Keratinocyte (primary cell): ENCODE measurements around the gene TATDN2. TPM values are rescaled to one million over a fixed set of nuclear protein-coding genes. Genes with fewer than 3 reads are reported as not detected.

Source experiments
- DNase-seq: peaks from one replicate; pipeline ENCODE4 v3.0.0-alpha.2; 2011; ENCODE audit warnings: low read depth, missing footprints, low spot score
- FAIRE-seq: peaks from 2 replicates; lab custom pipeline; 2011; peaks lifted over from hg19 to GRCh38; lab: Jason Lieb, UNC
- H2AFZ ChIP-seq: 2 replicates; pipeline ENCODE4 v1.6.0; 2012; ENCODE audit warnings: low read length, control low read depth, inconsistent platforms; ENCODE audit not compliant: control insufficient read depth
- H3K27ac ChIP-seq: 2 replicates; pipeline ENCODE4 v1.5.1; 2011; ENCODE audit warnings: low read length; ENCODE audit not compliant: control insufficient read depth, insufficient read depth
- H3K27me3 ChIP-seq: 3 replicates; pipeline ENCODE4 v1.6.0; 2011; ENCODE audit warnings: low read length; ENCODE audit not compliant: control insufficient read depth, insufficient read depth; ENCODE audit errors: extremely low read depth
- H3K36me3 ChIP-seq, 2 experiments: 2 replicates in 1 of 2; 3 replicates in 1 of 2; pipeline ENCODE4 v1.5.1; 2011; ENCODE audit warnings: low read length in 2 of 2, mild to moderate bottlenecking in 1 of 2; ENCODE audit not compliant: control insufficient read depth in 2 of 2, insufficient read depth in 2 of 2; ENCODE audit errors: extremely low read depth in 1 of 2
- H3K4me1 ChIP-seq: 3 replicates; pipeline ENCODE4 v1.5.1; 2011; ENCODE audit warnings: low read length; ENCODE audit not compliant: control insufficient read depth, insufficient read depth; ENCODE audit errors: extremely low read depth
- H3K4me2 ChIP-seq: 3 replicates; pipeline ENCODE4 v1.6.0; 2011; ENCODE audit warnings: low read depth, low read length; ENCODE audit not compliant: control insufficient read depth, insufficient read depth; ENCODE audit errors: extremely low read depth
- H3K4me3 ChIP-seq, 3 experiments: fragments of 200-600 bp in 1 of 3; sonication (generic) in 1 of 3; 2 replicates in 2 of 3; 3 replicates in 1 of 3; pipeline ENCODE4 v1.5.1; 2011 to 2016; ENCODE audit warnings: low read length in 3 of 3, mild to moderate bottlenecking in 3 of 3, control low read depth in 2 of 3, inconsistent platforms in 1 of 3, low read depth in 1 of 3, mixed read lengths in 1 of 3, mixed run types in 1 of 3, moderate library complexity in 1 of 3; ENCODE audit not compliant: control insufficient read depth in 2 of 3, insufficient read depth in 2 of 3; ENCODE audit errors: extremely low read depth in 1 of 3
- H3K79me2 ChIP-seq: 2 replicates; pipeline ENCODE4 v1.6.0; 2012; ENCODE audit warnings: low read length; ENCODE audit not compliant: control insufficient read depth, insufficient read depth
- H3K9ac ChIP-seq: 3 replicates; pipeline ENCODE4 v1.6.0; 2011; ENCODE audit warnings: low read length; ENCODE audit not compliant: control insufficient read depth, insufficient read depth; ENCODE audit errors: extremely low read depth
- H3K9me1 ChIP-seq: 3 replicates; pipeline ENCODE4 v1.6.0; 2011; ENCODE audit warnings: low read length; ENCODE audit not compliant: control insufficient read depth, insufficient read depth; ENCODE audit errors: extremely low read depth
- H3K9me3 ChIP-seq: 2 replicates; pipeline ENCODE4 v1.5.1; 2012; ENCODE audit warnings: low read depth, low read length; ENCODE audit not compliant: control insufficient read depth
- H4K20me1 ChIP-seq: 3 replicates; pipeline ENCODE4 v1.6.0; 2011; ENCODE audit warnings: low read length; ENCODE audit not compliant: control insufficient read depth, insufficient read depth; ENCODE audit errors: extremely low read depth
- CTCF ChIP-seq, 3 experiments: IDR thresholded peaks in 1 of 3; conservative IDR thresholded peaks in 1 of 3; optimal IDR thresholded peaks in 1 of 3; 2 replicates in 2 of 3; 3 replicates in 1 of 3; pipeline versions ENCODE3 to v1.5.1; 2011; ENCODE audit warnings: low read length in 3 of 3, mild to moderate bottlenecking in 3 of 3, moderate library complexity in 2 of 3, control low read depth in 1 of 3, inconsistent platforms in 1 of 3; ENCODE audit not compliant: insufficient read depth in 2 of 3; ENCODE audit errors: extremely low read depth in 1 of 3
- EZH2 ChIP-seq: IDR thresholded peaks from one replicate; pipeline ENCODE4 v1.6.1; 2012; ENCODE audit warnings: inconsistent platforms, mild to moderate bottlenecking, low read length, moderate library complexity
- dilution Hi-C: fragments of 300-500 bp; cut with MboI; formaldehyde crosslinking; loops from one replicate; pipeline ENCODE4 v1.7.0; 2020; ENCODE audit warnings: low sequenced_read_pairs; ENCODE audit not compliant: extremely low pct_ligation_motif_present
- polyA plus RNA-seq, 5 experiments: library from polyadenylated mRNA; depleted of rRNA in 3 of 5; stranded (reverse) in 3 of 5; stranded (forward) in 1 of 5; unstranded in 1 of 5; fragments of >200 nt; gene quantifications; 1 replicate in 1 of 5; 2 replicates in 3 of 5; 3 replicates in 1 of 5; pipeline versions ENCODE4 v1.2.1 to v1.2.3, GENCODE V29; 2011 to 2012; ENCODE audit warnings: missing spikeins in 2 of 5, low read depth in 1 of 5, low replicate concordance in 1 of 5

TATDN2 gene
- polyA plus RNA-seq, 1 donor (not counting 4 experiments of a cell fraction or from before 2014, with no cell fraction given): 13.8 TPM

- H3K4me3 ChIP-seq: no peak overlapping the region
- no peak overlapping the region for H3K4me2 ChIP-seq
- peaks cover 2% of the 10 kb centered on the region for H4K20me1 ChIP-seq
- no peaks in the 10 kb centered on the region for H3K9me3 ChIP-seq
- no peaks in the 10 kb centered on the region for H3K27me3 ChIP-seq
- no peak overlapping the region for H3K27ac ChIP-seq
- no peak for DNase-seq
- no peaks in the 10 kb centered on the region for H3K9me1 ChIP-seq
- H3K36me3 ChIP-seq: peaks cover 40 to 51% of the 10 kb centered on the region in 2 experiments
- no peak overlapping the region for H2AFZ ChIP-seq
- TF ChIP-seq CTCF (optimal IDR thresholded peaks at IDR 0.05 in 1 of 3, IDR thresholded peaks at IDR 0.05 in 1 of 3, conservative IDR thresholded peaks at IDR 0.05 in 1 of 3; ENCODE audit: extremely low read depth in 1 of 3, insufficient read depth in 2 of 3, low read length in 3 of 3) (no peak), EZH2 (no peak)
- H3K4me1 ChIP-seq: no peaks in the 10 kb centered on the region
- no peaks in the 10 kb centered on the region for H3K79me2 ChIP-seq
- H3K9ac ChIP-seq: no peak overlapping the region
- FAIRE-seq: no peak
- dilution Hi-C loops: no loop called here
Measured at GRCh38 chr3:10311710-10312109, 63.5 kb downstream of the TATDN2 start.

GRCh38 chr3:10312391-10312790, 64.1 kb downstream of the TATDN2 start:
- peaks cover 46 to 53% of the 10 kb centered on the region in 2 experiments for H3K36me3 ChIP-seq
- H2AFZ ChIP-seq: no peak overlapping the region
- no peaks in the 10 kb centered on the region for H3K27me3 ChIP-seq
- H3K9me3 ChIP-seq: no peaks in the 10 kb centered on the region
- peaks cover 5% of the 10 kb centered on the region for H4K20me1 ChIP-seq
- no peak overlapping the region for H3K4me2 ChIP-seq
- dilution Hi-C loops: no loop called here
- FAIRE-seq (no peak), DNase-seq (no peak)
- no peak for TF ChIP-seq EZH2
- TF ChIP-seq CTCF (optimal IDR thresholded peaks at IDR 0.05 in 1 of 3, IDR thresholded peaks at IDR 0.05 in 1 of 3, conservative IDR thresholded peaks at IDR 0.05 in 1 of 3; ENCODE audit: extremely low read depth in 1 of 3, insufficient read depth in 2 of 3, low read length in 3 of 3): no peak
- peaks cover 4% of the 10 kb centered on the region for H3K79me2 ChIP-seq
- H3K27ac ChIP-seq: no peak overlapping the region
- H3K4me3 ChIP-seq: no peak overlapping the region
- no peaks in the 10 kb centered on the region for H3K4me1 ChIP-seq
- H3K9ac ChIP-seq: no peak overlapping the region
- no peaks in the 10 kb centered on the region for H3K9me1 ChIP-seq
